BLaER1 treated with 17β-estradiol and CSF1 and Interleukin-3, amounts not matched to agents 10 nM and 100 nM (cell line): ENCODE data around the gene GNAQ.
A peak's percentile ranks its signal among the peaks of the same experiment; 100 is the strongest.

Source experiments
- H3K27ac ChIP-seq, 11 experiments: shearing (Covaris generic); formaldehyde crosslinking; 2 replicates each; pipeline ENCODE4 v1.8.1; 2022
- H3K27me3 ChIP-seq, 11 experiments: shearing (Covaris generic); formaldehyde crosslinking; 2 replicates each; pipeline ENCODE4 v1.8.1; 2022
- H3K36me3 ChIP-seq, 11 experiments: shearing (Covaris generic); formaldehyde crosslinking; 2 replicates each; pipeline ENCODE4 v1.8.1; 2022
- H3K4me1 ChIP-seq, 10 experiments: shearing (Covaris generic); formaldehyde crosslinking; 2 replicates each; pipeline ENCODE4 v1.8.1; 2022
- H3K4me2 ChIP-seq, 11 experiments: shearing (Covaris generic); formaldehyde crosslinking; 2 replicates each; pipeline ENCODE4 v1.8.1; 2022
- H3K4me3 ChIP-seq, 10 experiments: shearing (Covaris generic); formaldehyde crosslinking; 2 replicates each; pipeline ENCODE4 v1.8.1; 2022
- H3K9ac ChIP-seq, 11 experiments: shearing (Covaris generic); formaldehyde crosslinking; 2 replicates each; pipeline ENCODE4 v1.8.1; 2022
- H3K9me3 ChIP-seq, 11 experiments: shearing (Covaris generic); formaldehyde crosslinking; replicated peaks in 1 of 11; 2 replicates each; pipeline ENCODE4 v1.8.1; 2022
- H4K20me1 ChIP-seq, 11 experiments: shearing (Covaris generic); formaldehyde crosslinking; 2 replicates each; pipeline ENCODE4 v1.8.1; 2022
- Cebpa-rat ChIP-seq, 11 experiments: shearing (Covaris generic); IDR thresholded peaks; 2 replicates each; pipeline ENCODE4 v1.8.1; 2022

Gene GNAQ

DNA sequence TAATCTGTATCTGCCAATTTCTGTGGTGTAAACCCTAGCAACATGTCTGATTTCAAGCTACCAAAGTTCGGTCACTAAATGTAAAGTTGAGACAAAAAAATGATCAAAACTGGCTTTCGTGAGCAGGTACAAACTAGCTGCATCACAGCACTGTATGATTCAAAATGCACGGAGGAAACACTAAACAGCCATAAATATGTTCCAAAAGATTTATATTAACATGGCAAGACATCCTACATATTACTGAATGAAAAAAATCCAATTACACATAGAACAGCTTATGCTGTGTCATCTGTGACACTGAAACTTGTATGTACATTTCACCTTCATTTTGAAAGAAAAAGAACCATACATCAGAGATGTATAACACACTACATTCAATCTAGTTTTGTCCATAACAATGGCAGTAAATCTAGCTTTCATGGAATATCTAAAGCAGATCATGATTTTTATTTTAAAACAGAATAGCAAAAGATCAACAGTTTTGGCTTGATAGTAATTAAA, 14.4 kb downstream of the GNAQ start:
- Histone ChIP-seq H3K9ac (no peak overlapping the region), H3K4me3 (no peak overlapping the region), H3K4me1 (peaks cover 18 to 95% (median 36%) of the 10 kb centered on the region in 10 experiments), H3K27me3 (no peaks in the 10 kb centered on the region), H4K20me1 (peaks cover 0 to 80% (median 8%) of the 10 kb centered on the region in 11 experiments; a peak in 12 of 22 replicates), H3K36me3 (peaks cover 0 to 22% (median 10%) of the 10 kb centered on the region in 11 experiments; a peak in 9 of 22 replicates), H3K9me3 (peaks cover 0 to 8% (median under 1%) of the 10 kb centered on the region in 11 experiments; a peak in 7 of 22 replicates), H3K4me2 (peak overlapping the region in 5 of 11 experiments; percentile 33 to 63 (median 48); a peak in 9 of 22 replicates), H3K27ac (peak overlapping the region in 2 of 11 experiments; percentile 43 to 45; a peak in 3 of 22 replicates)
- no peak for TF ChIP-seq Cebpa-rat (IDR thresholded peaks at IDR 0.05)

DNA sequence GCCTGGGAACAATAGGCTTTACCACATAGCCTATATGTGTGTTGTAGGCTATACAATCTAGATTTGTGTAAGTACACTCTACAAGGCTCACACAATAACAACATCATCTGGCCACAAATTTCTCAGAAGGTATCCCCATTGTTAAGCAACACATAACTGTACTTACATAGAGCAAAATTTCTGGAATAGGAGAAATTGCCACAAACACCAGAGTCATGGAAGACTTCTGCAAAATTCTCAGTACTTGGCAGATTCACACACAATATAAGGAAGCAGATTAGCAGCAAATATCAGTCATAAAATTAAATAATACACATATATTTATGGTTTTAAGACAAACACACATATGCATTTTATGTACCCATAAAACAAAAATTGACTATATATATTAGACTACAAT, 16.4 kb downstream of the GNAQ start:
- no peak overlapping the region for H3K9ac ChIP-seq
- no peaks in the 10 kb centered on the region for H3K27me3 ChIP-seq
- H3K9me3 ChIP-seq = peaks cover 0 to 8% (median 3%) of the 10 kb centered on the region in 11 experiments; a peak in 7 of 22 replicates
- no peak for TF ChIP-seq Cebpa-rat (IDR thresholded peaks at IDR 0.05)
- H4K20me1 ChIP-seq = peaks cover 0 to 95% (median 8%) of the 10 kb centered on the region in 11 experiments; a peak in 8 of 22 replicates
- H3K4me3 ChIP-seq = no peak overlapping the region
- peaks cover 18 to 95% (median 36%) of the 10 kb centered on the region in 10 experiments for H3K4me1 ChIP-seq
- H3K27ac ChIP-seq = peak overlapping the region in 3 of 11 experiments; percentile 10 to 45 (median 11); a peak in 4 of 22 replicates
- H3K36me3 ChIP-seq = peaks cover 0 to 22% (median 6%) of the 10 kb centered on the region in 11 experiments; a peak in 9 of 22 replicates
- peak overlapping the region in 4 of 11 experiments; percentile 21 to 71 (median 61); a peak in 6 of 22 replicates for H3K4me2 ChIP-seq

DNA sequence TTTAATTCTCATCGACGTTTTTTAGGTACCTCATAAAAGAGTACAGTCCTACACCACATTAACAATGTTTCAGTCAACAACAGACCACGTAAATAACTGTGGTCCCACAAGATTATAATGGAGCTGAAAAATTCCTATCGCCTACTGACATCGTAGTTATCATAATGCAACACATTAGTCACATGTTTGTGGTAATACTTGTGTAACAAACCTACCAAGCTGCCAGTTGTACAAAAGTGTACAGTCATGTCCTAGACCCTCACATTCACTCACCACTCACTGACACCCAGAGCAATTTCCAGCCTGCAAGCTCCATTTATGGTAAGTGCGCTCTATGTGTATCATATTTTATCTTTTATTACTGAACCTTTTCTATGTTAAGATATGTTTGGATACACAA, 16.8 kb downstream of the GNAQ start:
- no peak overlapping the region for H3K9ac ChIP-seq
- H3K4me2 ChIP-seq = peak overlapping the region in 4 of 11 experiments; percentile 21 to 71 (median 61); a peak in 6 of 22 replicates
- H3K4me1 ChIP-seq = peaks cover 18 to 95% (median 36%) of the 10 kb centered on the region in 10 experiments
- H3K9me3 ChIP-seq = peaks cover 0 to 8% (median 3%) of the 10 kb centered on the region in 11 experiments; a peak in 7 of 22 replicates
- peak overlapping the region in 3 of 11 experiments; percentile 10 to 45 (median 11); a peak in 4 of 22 replicates for H3K27ac ChIP-seq
- H3K36me3 ChIP-seq = peaks cover 0 to 22% (median 5%) of the 10 kb centered on the region in 11 experiments; a peak in 8 of 22 replicates
- TF ChIP-seq Cebpa-rat (IDR thresholded peaks at IDR 0.05) = no peak
- H3K4me3 ChIP-seq = no peak overlapping the region
- H3K27me3 ChIP-seq = no peaks in the 10 kb centered on the region
- peaks cover 0 to 96% (median 8%) of the 10 kb centered on the region in 11 experiments; a peak in 8 of 22 replicates for H4K20me1 ChIP-seq

DNA sequence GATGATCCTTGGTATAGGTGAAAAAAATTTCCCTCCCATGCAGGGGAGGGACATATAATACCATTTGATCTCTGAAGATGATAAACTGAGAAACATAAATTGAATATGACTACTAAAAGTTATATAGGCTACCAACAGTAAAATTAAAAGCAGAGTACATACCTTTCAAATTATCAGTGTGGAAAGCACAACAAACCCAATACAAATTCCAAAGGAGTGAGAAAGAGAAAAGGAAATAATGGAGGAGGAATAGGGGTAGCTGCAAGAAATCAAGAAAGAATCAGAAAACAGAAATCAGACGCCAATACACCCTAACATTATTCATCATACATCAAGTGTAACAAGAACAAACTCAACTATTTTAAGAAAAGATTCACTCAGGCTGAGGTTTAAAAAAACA, 17.7 kb downstream of the GNAQ start:
- H3K36me3 ChIP-seq = peaks cover 0 to 18% (median 5%) of the 10 kb centered on the region in 11 experiments; a peak in 8 of 22 replicates
- peaks cover 0 to 8% (median 3%) of the 10 kb centered on the region in 11 experiments; a peak in 8 of 22 replicates for H3K9me3 ChIP-seq
- H3K27ac ChIP-seq = no peak overlapping the region
- H3K27me3 ChIP-seq = no peaks in the 10 kb centered on the region
- H3K4me2 ChIP-seq = peak overlapping the region in 2 of 11 experiments; percentile 3 to 71; a peak in 3 of 22 replicates
- H3K9ac ChIP-seq = no peak overlapping the region
- TF ChIP-seq Cebpa-rat (IDR thresholded peaks at IDR 0.05) = no peak
- H3K4me3 ChIP-seq = no peak overlapping the region
- H4K20me1 ChIP-seq = peaks cover 0 to 97% (median 8%) of the 10 kb centered on the region in 11 experiments; a peak in 8 of 22 replicates
- H3K4me1 ChIP-seq = peaks cover 23 to 95% (median 42%) of the 10 kb centered on the region in 10 experiments

DNA sequence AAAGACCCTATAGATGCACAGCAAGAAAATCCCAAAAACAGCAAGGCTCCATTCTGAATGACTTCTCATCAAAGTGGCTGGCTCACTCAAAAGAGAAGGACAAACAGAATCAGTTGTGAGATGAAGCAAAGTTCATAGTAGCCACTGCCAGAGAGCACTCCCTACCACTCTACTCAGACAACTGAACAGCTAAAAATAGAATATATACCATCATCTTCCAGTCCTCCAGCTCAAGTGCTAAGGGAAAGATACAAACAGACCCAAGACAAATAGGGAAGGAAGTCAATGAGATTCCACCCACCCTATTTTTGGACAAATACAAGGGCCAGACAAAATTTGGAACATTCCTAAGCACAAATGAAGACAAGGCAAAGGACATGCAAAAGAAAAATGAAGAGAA, 20.6 kb downstream of the GNAQ start:
- TF ChIP-seq Cebpa-rat (IDR thresholded peaks at IDR 0.05) = no peak
- Histone ChIP-seq H3K9ac (peak overlapping the region in 8 of 11 experiments; percentile 6 to 73 (median 42); a peak in 10 of 22 replicates), H3K9me3 (peaks cover 0 to 8% (median 3%) of the 10 kb centered on the region in 11 experiments; a peak in 8 of 22 replicates), H3K27me3 (no peaks in the 10 kb centered on the region), H3K4me3 (peak overlapping the region in 6 of 10 experiments; percentile 7 to 55 (median 36); a peak in 8 of 20 replicates), H3K36me3 (peaks cover 0 to 30% (median 10%) of the 10 kb centered on the region in 11 experiments; a peak in 10 of 22 replicates), H3K4me1 (peaks cover 21 to 96% (median 36%) of the 10 kb centered on the region in 10 experiments), H3K27ac (peak overlapping the region in 9 of 11 experiments; percentile 39 to 83 (median 63); a peak in 17 of 22 replicates), H3K4me2 (peak overlapping the region; percentile 59 to 96 (median 76)), H4K20me1 (peaks cover 0 to 97% (median 18%) of the 10 kb centered on the region in 11 experiments; a peak in 9 of 22 replicates)

DNA sequence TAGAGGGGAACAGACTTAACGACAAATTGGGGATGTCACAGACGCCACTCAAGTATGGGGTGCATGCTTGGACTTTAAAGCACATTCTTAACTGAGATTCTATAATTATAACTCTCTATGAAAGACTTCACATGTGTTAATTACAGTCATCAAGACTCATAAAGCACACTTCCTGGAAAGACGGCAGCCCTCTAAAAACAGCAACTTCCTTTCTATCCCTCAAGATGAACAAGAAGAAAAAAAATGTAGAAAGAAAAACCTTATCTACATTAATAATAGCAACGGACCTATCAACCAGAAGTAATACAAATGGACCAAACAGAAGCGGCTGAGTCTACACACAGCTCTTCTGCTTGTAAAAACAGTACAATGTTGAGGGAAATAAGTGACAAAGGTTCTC, 21.2 kb downstream of the GNAQ start:
- TF ChIP-seq Cebpa-rat (IDR thresholded peaks at IDR 0.05) = no peak
- Histone ChIP-seq H3K27me3 (no peaks in the 10 kb centered on the region), H3K4me2 (peak overlapping the region; percentile 59 to 96 (median 76)), H3K9ac (peak overlapping the region in 7 of 11 experiments; percentile 6 to 73 (median 52); a peak in 10 of 22 replicates), H3K36me3 (peaks cover 0 to 36% (median 14%) of the 10 kb centered on the region in 11 experiments; a peak in 13 of 22 replicates), H3K27ac (peak overlapping the region in 10 of 11 experiments; percentile 19 to 83 (median 60); a peak in 18 of 22 replicates), H3K4me1 (peaks cover 21 to 96% (median 36%) of the 10 kb centered on the region in 10 experiments), H3K4me3 (peak overlapping the region in 6 of 10 experiments; percentile 7 to 55 (median 36); a peak in 8 of 20 replicates), H4K20me1 (peaks cover 0 to 97% (median 18%) of the 10 kb centered on the region in 11 experiments; a peak in 11 of 22 replicates), H3K9me3 (peaks cover 0 to 8% (median 3%) of the 10 kb centered on the region in 11 experiments; a peak in 7 of 22 replicates)

DNA sequence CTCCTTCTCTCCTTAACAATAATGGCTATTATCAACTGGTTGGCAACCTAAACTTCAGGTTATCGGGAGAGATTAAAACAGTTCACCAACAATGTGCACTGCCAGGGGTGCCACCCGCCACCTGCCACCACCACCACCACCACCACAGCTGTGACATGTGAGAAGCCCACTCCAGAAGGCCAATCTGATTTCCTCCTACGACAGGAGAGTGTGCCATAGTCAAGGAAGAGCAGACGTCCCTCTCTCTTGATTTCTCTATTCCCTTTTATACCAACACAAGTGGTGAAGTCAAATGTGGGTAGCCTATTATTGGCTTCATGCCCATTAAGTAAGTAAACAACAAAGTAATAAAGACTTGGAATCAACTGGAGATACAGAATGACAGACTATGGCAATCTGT, 22.4 kb downstream of the GNAQ start:
- Histone ChIP-seq H4K20me1 (peaks cover 0 to 97% (median 16%) of the 10 kb centered on the region in 11 experiments; a peak in 14 of 22 replicates), H3K9ac (no peak overlapping the region), H3K27me3 (no peaks in the 10 kb centered on the region), H3K9me3 (peaks cover 0 to 8% (median 2%) of the 10 kb centered on the region in 11 experiments; a peak in 5 of 22 replicates), H3K4me1 (peaks cover 21 to 96% (median 33%) of the 10 kb centered on the region in 10 experiments), H3K27ac (no peak overlapping the region; a peak in 1 of 22 replicates), H3K4me2 (peak overlapping the region in 8 of 11 experiments; percentile 18 to 96 (median 75); a peak in 15 of 22 replicates), H3K4me3 (no peak overlapping the region), H3K36me3 (peaks cover 0 to 33% (median 10%) of the 10 kb centered on the region in 11 experiments; a peak in 11 of 22 replicates)
- no peak for TF ChIP-seq Cebpa-rat (IDR thresholded peaks at IDR 0.05)

DNA sequence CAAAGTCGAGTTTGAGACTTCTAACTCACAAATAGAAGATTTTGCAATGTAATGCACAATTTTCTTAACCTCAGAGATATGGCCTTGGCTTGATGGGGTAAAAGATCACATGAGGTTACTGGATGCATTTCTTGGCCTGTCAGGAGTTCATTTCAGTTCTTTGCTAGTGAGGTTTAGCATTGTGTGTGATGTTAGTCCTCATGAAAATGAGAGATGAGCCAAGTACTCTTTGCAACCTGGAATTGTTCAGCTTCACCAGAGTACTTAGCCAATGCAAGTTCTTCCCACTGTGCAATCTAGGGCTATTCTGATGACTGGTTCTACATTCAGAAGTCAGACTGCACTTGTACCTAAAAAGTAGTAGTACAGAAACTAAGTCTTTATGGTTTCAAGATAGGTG, 24.9 kb downstream of the GNAQ start:
- Histone ChIP-seq H3K9me3 (peaks cover 0 to 4% (median 0%) of the 10 kb centered on the region in 11 experiments; a peak in 1 of 22 replicates), H4K20me1 (peaks cover 4 to 100% (median 38%) of the 10 kb centered on the region in 11 experiments; a peak in 16 of 22 replicates), H3K27me3 (no peaks in the 10 kb centered on the region), H3K36me3 (peaks cover 0 to 35% (median 9%) of the 10 kb centered on the region in 11 experiments; a peak in 10 of 22 replicates), H3K4me2 (peak overlapping the region in 2 of 11 experiments; percentile 13 to 58; a peak in 3 of 22 replicates), H3K9ac (no peak overlapping the region), H3K4me1 (peaks cover 21 to 84% (median 27%) of the 10 kb centered on the region in 10 experiments), H3K4me3 (no peak overlapping the region), H3K27ac (no peak overlapping the region)
- no peak for TF ChIP-seq Cebpa-rat (IDR thresholded peaks at IDR 0.05)
